ENCODE results near the gene PPM1E.

The PPM1E gene

DNA sequence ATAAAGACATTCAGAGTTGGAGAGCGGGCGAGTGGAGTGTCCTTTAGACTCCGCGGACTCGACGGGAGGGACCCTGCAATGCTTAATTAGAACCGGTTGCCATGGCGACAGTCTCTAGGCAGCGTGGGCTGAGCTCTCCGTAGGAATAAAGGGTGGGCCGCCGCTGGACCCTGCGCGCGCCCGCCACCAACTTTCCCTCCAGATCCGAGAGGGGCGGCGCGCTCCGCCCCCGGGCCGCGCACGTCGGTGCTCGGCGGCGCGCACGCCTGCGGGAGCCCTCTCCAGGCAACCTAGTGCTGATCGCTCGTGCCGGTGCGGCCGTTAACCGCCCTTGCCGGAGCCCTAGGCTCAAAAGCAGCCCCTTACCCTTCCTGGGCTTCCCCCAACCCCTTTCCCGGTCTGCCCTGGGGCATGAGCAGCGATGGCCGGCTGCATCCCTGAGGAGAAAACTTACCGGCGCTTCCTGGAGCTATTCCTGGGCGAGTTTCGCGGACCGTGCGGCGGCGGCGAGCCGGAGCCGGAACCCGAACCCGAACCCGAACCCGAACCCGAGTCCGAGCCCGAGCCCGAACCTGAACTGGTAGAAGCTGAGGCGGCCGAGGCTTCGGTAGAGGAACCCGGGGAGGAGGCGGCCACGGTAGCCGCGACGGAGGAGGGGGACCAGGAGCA, at the start of gene PPM1E:
Gene PPM1E (plus strand): TSS at position 278 of the 669 bp plus-strand sequence.
- no peak for TF ChIP-seq EZH2phosphoT487 (IDR thresholded peaks at IDR 0.05; ENCODE audit: low read depth)
- TF ChIP-seq CTCF (IDR thresholded peaks at IDR 0.05; ENCODE audit: low read depth, low read length): no peak
- Histone ChIP-seq H3K9me3 (ENCODE audit: insufficient read depth, low read length) (no peaks in the 10 kb centered on the region), H3K36me3 (replicated peaks; ENCODE audit: low read depth, low read length) (peaks cover 4% of the 10 kb centered on the region), H3K9ac (ENCODE audit: low read length) (peak within 1 kb of the TSS; percentile 95), H3K79me2 (ENCODE audit: low read length) (peaks cover 37% of the 10 kb centered on the region), H3K4me3 (ENCODE audit: low read length) (peak within 1 kb of the TSS; percentile 98), H3K4me2 (ENCODE audit: low read length) (peak within 1 kb of the TSS; percentile 89), H3K27ac (ENCODE audit: low read length) (peak within 1 kb of the TSS; percentile 64), H3K4me1 (ENCODE audit: low read length) (peaks cover 34% of the 10 kb centered on the region), H2AFZ (ENCODE audit: low read depth, low read length) (peak within 1 kb of the TSS; percentile 93), H3K27me3 (ENCODE audit: low read depth, low read length) (peaks cover 11% of the 10 kb centered on the region), H4K20me1 (ENCODE audit: insufficient read depth, low read length) (peaks cover 7% of the 10 kb centered on the region)

GRCh38 chr17:58706351-58707140, 49.1 kb upstream of the PPM1E start:
- Histone ChIP-seq H3K79me2 (ENCODE audit: low read length) (no peaks in the 10 kb centered on the region), H3K9ac (ENCODE audit: low read length) (peak overlapping the region; percentile 24; the same call in 1 of the 2 replicates), H3K4me3 (ENCODE audit: low read length) (peak overlapping the region; percentile 30), H2AFZ (ENCODE audit: low read depth, low read length) (no peak overlapping the region), H3K4me1 (ENCODE audit: low read length) (peaks cover 41% of the 10 kb centered on the region), H3K4me2 (ENCODE audit: low read length) (peak overlapping the region; percentile 70), H4K20me1 (ENCODE audit: insufficient read depth, low read length) (0 out of 2 replicates have a peak, but pooled peaks cover 4% of the 10 kb centered on the region), H3K27ac (ENCODE audit: low read length) (peak overlapping the region; percentile 63), H3K9me3 (ENCODE audit: insufficient read depth, low read length) (no peaks in the 10 kb centered on the region), H3K36me3 (replicated peaks; ENCODE audit: low read depth, low read length) (peaks cover 35% of the 10 kb centered on the region), H3K27me3 (ENCODE audit: low read depth, low read length) (no peaks in the 10 kb centered on the region)
- TF ChIP-seq CTCF (IDR thresholded peaks at IDR 0.05; ENCODE audit: low read depth, low read length) (no peak), EZH2phosphoT487 (IDR thresholded peaks at IDR 0.05; ENCODE audit: low read depth) (no peak)

DNA sequence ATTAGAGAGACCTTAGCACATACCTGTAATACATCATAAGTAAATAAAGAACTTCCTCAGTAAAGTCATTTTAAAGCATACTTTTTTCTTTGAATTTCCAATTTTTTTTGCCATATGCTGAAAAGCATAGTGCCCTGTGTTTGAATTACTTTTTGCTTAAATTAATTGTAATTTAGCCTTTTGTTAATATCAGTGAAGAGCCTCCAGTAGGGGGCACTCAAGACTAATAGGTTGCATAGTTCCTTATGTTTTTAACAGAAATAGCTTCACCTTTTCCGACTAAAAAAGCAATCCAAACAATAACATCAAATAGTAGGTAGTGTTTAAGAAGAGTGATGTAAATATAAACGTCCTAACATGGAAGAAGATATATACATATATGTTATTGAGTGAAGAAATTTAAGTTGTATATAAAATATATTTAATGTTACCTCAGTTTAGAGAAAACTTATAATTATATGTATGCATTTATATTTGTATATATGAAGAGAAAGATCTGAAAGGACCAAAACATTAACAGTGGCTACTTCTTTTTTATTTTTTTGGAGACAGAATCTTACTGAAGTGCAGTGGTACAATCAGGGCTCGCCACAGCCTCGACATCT, 44.6 kb upstream of the PPM1E start:
- H4K20me1 ChIP-seq (ENCODE audit: insufficient read depth, low read length): 0 out of 2 replicates have a peak, but pooled peaks cover 4% of the 10 kb centered on the region
- no peaks in the 10 kb centered on the region for H3K79me2 ChIP-seq (ENCODE audit: low read length)
- H2AFZ ChIP-seq (ENCODE audit: low read depth, low read length): no peak overlapping the region
- H3K27ac ChIP-seq (ENCODE audit: low read length): no peak overlapping the region
- peaks cover 26% of the 10 kb centered on the region for H3K36me3 ChIP-seq (replicated peaks; ENCODE audit: low read depth, low read length)
- H3K27me3 ChIP-seq (ENCODE audit: low read depth, low read length): no peaks in the 10 kb centered on the region
- no peaks in the 10 kb centered on the region for H3K9me3 ChIP-seq (ENCODE audit: insufficient read depth, low read length)
- TF ChIP-seq CTCF (IDR thresholded peaks at IDR 0.05; ENCODE audit: low read depth, low read length) (peak; percentile 88), EZH2phosphoT487 (IDR thresholded peaks at IDR 0.05; ENCODE audit: low read depth) (no peak)
- no peak overlapping the region for H3K4me2 ChIP-seq (ENCODE audit: low read length)
- no peak overlapping the region for H3K4me3 ChIP-seq (ENCODE audit: low read length)
- H3K9ac ChIP-seq (ENCODE audit: low read length): no peak overlapping the region
- H3K4me1 ChIP-seq (ENCODE audit: low read length): peaks cover 23% of the 10 kb centered on the region

- H3K36me3 ChIP-seq (replicated peaks; ENCODE audit: low read depth, low read length): peaks cover 8% of the 10 kb centered on the region
- H3K4me3 ChIP-seq (ENCODE audit: low read length): no peak overlapping the region
- H3K4me2 ChIP-seq (ENCODE audit: low read length): no peak overlapping the region
- no peaks in the 10 kb centered on the region for H3K27me3 ChIP-seq (ENCODE audit: low read depth, low read length)
- H3K9ac ChIP-seq (ENCODE audit: low read length): no peak overlapping the region
- TF ChIP-seq CTCF (IDR thresholded peaks at IDR 0.05; ENCODE audit: low read depth, low read length) (no peak), EZH2phosphoT487 (IDR thresholded peaks at IDR 0.05; ENCODE audit: low read depth) (no peak)
- H4K20me1 ChIP-seq (ENCODE audit: insufficient read depth, low read length): no peaks in the 10 kb centered on the region
- H3K79me2 ChIP-seq (ENCODE audit: low read length): no peaks in the 10 kb centered on the region
- H2AFZ ChIP-seq (ENCODE audit: low read depth, low read length): no peak overlapping the region
- H3K9me3 ChIP-seq (ENCODE audit: insufficient read depth, low read length): no peaks in the 10 kb centered on the region
- no peak overlapping the region for H3K27ac ChIP-seq (ENCODE audit: low read length)
- H3K4me1 ChIP-seq (ENCODE audit: low read length): peaks cover 7% of the 10 kb centered on the region
Measured at GRCh38 chr17:58722274-58722673, 33.4 kb upstream of the PPM1E start.

Measured in OCI-LY3 (cell line).